Muscle of arm (tissue), 12 donors: Measurements from ENCODE around the gene NCOA3. TPM values are rescaled to one million over a fixed set of nuclear protein-coding genes. Genes with fewer than 3 reads are reported as not detected.

Experiments
- DNase-seq: peaks from one replicate; pipeline ENCODE4 v3.0.0-alpha.2; 2013
- polyA plus RNA-seq, 12 donors: library from polyadenylated mRNA; unstranded; fragments of 120-200 nt; gene quantifications; one replicate each; pipeline ENCODE4 v1.2.1, GENCODE V29; 2013; ENCODE audit not compliant: insufficient read length in 12 of 12

NCOA3 gene
- polyA plus RNA-seq, 12 donors: 12.4 to 26.2 (median 15.2) TPM; not detected in 1

DNA sequence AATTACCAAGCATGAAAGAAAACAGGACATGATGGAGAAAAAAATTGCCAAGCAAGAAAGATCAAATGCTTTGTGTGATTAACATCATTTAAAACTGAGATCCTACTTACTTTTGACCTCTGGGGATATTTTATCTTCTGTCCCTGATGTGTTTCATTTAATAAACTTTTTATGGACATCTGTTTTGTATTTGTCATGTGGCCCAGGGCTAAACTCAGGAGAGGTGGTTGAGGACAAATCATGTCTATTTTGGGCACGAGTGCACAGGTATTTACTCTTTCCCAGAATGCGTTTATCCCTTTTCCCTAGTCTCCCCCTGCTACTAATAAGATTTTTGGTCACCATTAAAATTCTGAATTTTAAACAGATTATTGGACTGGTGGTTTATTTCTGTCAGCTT lies 128.2 kb downstream of the NCOA3 start:
- DNase-seq: no peak

DNA sequence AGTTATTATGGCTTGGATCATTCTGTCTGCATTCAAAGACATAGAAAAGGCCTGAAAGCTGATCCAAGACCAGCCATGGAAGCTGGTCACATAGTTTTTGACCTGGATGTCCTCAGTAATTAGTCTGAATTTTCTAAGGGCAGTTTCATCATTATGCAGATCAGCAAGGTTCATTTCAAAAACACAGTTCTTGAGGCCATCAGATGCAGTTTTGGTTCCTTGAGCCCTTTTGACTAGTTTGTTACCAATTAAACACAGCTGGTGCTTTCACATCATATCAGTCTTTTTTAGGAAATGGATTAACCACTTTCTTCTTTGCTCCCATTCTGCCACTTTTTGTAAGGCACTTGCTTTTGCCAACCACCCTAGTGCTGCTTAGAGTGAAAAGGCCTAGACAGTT lies 129.4 kb downstream of the NCOA3 start:
- DNase-seq: no peak

DNA sequence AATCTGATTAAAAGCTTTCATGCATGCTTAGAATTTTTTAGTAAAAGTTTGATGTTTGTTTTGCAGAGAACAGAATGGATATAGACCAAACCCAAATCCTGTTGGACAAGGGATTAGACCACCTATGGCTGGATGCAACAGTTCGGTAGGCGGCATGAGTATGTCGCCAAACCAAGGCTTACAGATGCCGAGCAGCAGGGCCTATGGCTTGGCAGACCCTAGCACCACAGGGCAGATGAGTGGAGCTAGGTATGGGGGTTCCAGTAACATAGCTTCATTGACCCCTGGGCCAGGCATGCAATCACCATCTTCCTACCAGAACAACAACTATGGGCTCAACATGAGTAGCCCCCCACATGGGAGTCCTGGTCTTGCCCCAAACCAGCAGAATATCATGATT lies 133.6 kb downstream of the NCOA3 start:
- no peak for DNase-seq

DNA sequence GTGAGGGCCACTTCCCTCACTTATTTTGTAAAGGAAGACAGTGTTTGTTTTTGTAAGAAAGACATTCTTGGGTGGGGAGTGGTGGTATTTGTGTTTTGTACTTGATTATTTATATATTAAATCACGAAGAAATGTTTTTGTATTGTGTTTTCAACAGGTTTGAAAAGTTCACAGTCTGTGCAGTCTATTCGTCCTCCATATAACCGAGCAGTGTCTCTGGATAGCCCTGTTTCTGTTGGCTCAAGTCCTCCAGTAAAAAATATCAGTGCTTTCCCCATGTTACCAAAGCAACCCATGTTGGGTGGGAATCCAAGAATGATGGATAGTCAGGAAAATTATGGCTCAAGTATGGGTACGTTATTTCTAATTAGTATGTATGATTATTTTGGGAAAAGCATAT lies 137.2 kb downstream of the NCOA3 start:
- DNase-seq: no peak

DNA sequence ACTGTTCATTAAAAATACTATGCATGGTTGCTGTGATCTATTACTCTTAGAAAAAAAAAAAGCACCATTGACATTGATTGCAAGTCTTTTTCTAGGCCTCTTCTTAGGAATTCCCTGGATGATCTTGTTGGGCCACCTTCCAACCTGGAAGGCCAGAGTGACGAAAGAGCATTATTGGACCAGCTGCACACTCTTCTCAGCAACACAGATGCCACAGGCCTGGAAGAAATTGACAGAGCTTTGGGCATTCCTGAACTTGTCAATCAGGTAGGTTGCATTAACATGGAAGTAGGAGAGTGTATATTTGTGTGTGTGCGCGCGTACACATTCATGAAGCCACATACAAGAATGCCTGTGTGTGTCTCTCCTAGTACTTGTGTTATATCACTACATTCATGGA lies 140.4 kb downstream of the NCOA3 start:
- DNase-seq: no peak

DNA sequence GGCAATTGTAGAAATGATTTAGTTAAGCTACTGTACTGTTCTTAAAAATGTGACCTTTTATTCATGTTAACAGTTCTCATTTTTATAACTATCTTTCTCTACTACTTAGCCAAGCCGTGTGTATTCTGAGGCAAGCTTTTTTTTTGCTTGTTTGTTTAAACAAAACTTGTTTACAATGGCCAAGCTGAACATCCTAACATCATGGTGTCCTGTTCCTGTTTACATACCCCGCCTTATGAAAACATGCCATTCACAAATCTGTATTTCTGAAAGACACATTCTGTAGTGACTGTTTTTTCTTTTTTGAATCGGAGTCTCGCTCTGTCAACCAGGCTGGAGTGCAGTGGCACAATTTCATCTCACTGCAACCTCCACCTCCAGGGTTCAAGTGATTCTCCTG lies 140.9 kb downstream of the NCOA3 start:
- no peak for DNase-seq

DNA sequence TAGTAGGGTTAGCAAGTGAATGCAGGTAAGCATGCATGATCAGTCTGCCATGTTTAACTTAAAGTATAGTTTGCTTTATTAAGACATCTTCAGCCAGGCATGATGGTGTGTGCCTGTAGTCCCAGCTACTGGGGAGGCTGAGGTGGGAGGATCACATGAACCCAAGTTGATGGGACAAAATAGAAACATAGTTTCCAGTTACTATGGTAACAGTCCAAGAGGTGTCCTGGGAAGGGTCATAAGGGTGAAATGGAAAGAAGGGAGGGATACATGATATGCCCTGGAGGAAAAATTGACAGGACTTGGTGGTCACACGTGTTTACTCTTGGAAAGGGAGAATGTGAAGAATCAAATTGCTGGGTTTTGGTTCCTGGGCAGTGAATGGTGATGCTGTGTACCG lies 143.9 kb downstream of the NCOA3 start:
- no peak for DNase-seq

DNA sequence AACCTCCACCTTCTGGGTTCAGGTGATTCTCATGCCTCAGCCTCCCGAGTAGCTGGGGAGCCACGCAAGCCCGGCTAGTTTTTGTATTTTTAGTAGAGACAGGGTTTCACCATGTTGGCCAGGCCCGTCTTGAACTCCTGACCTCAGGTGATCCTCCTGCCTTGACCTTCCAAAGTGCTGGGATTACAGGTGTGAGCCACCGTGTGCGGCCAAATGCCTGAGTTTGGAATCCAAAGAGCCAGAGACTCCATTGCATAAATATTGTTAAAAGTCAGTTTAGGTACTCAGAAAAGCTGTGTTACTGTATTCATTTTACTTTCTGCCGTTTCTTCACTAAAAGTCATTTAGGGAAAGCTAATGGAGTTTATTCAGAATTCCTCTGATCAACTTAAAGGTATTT lies 146.3 kb downstream of the NCOA3 start:
- no peak for DNase-seq

DNA sequence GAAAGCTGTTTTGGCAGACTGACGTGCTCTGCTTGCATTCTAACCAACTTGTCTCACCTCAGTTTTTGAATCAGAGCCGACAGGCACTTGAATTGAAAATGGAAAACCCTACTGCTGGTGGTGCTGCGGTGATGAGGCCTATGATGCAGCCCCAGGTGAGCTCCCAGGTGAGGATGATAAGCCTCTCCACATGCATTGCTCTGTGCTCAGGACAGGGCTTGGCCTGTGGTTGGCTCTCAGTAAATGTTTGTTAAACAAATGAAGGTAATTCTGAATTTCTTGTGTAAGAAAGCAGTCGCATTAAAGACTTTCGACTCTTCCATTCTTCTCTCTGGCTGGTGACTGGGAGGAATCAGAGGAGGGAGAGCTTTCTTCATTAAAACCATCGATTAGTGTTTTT lies 147.3 kb downstream of the NCOA3 start:
- no peak for DNase-seq

DNA sequence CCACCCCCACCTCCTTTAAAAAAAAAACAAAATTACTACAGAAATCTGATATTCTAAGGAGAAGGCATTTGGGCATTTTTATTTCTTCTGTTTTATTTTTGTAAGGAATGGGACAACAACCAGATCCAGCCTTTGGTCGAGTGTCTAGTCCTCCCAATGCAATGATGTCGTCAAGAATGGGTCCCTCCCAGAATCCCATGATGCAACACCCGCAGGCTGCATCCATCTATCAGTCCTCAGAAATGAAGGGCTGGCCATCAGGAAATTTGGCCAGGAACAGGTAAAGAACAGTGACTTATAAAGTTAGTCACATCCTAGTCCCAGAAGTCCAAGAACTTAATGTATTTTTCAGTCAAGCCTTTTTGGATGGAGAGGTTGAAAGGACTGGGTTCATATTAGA lies 150.6 kb downstream of the NCOA3 start:
- no peak for DNase-seq

DNA sequence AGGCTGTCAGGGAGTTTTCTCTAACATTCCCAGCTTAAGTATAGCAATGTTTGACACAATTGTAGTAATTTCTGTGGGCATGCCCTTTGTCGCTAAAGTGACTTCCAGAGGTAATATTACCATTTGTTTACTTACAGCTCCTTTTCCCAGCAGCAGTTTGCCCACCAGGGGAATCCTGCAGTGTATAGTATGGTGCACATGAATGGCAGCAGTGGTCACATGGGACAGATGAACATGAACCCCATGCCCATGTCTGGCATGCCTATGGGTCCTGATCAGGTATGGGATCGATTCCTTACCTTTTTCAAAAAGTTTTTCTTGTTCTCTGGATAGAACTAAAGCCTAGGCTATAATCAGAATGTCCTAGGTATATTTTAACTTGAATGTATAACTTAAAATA lies 151.1 kb downstream of the NCOA3 start:
- no peak for DNase-seq

DNA sequence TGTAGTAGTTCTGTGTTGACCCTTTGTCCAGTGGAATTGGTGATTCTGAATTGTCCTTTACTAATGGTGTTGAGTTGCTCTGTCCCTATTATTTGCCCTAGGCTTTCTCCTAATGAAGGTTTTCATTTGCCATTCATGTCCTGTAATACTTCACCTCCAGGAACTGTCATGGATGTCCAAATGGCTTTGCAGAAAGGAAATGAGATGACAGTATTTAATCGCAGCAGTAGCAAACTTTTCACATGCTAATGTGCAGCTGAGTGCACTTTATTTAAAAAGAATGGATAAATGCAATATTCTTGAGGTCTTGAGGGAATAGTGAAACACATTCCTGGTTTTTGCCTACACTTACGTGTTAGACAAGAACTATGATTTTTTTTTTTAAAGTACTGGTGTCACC lies 152.2 kb downstream of the NCOA3 start:
- DNase-seq: no peak

DNA sequence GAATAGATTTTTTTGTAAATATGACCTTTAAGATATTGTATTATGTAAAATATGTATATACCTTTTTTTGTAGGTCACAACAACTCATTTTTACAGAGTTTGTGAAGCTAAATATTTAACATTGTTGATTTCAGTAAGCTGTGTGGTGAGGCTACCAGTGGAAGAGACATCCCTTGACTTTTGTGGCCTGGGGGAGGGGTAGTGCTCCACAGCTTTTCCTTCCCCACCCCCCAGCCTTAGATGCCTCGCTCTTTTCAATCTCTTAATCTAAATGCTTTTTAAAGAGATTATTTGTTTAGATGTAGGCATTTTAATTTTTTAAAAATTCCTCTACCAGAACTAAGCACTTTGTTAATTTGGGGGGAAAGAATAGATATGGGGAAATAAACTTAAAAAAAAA lies 152.7 kb downstream of the NCOA3 start:
- no peak for DNase-seq

DNA sequence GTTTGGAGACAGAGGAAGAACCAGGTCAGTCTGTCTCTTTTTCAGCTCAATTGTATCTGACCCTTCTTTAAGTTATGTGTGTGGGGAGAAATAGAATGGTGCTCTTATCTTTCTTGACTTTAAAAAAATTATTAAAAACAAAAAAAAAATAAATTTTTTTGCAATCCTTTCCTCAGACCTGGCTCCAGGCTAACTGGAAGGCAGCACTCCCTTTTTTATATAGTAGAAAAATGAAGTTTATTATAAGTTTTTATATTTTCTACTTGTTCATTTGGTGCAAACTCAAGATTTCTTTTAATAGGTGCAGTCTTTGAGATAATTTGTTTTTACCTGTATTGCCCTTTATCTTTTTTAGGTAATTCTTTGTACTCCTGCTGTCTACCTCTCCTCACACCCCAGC lies 153.9 kb downstream of the NCOA3 start:
- DNase-seq: no peak

DNA sequence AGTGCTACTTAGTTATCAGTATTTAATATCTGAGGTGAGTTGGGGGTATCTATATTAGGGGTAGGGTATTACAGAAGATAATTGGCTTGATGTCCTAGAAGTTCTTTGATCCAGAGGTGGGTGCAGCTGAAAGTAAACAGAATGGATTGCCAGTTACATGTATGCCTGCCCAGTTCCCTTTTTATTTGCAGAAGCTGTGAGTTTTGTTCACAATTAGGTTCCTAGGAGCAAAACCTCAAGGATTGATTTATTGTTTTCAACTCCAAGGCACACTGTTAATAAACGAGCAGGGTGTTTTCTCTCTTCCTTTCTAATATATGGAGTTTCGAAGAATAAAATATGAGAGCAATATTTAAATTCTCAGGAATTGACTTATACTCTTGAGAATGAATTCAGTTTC lies 154.6 kb downstream of the NCOA3 start:
- no peak for DNase-seq

DNA sequence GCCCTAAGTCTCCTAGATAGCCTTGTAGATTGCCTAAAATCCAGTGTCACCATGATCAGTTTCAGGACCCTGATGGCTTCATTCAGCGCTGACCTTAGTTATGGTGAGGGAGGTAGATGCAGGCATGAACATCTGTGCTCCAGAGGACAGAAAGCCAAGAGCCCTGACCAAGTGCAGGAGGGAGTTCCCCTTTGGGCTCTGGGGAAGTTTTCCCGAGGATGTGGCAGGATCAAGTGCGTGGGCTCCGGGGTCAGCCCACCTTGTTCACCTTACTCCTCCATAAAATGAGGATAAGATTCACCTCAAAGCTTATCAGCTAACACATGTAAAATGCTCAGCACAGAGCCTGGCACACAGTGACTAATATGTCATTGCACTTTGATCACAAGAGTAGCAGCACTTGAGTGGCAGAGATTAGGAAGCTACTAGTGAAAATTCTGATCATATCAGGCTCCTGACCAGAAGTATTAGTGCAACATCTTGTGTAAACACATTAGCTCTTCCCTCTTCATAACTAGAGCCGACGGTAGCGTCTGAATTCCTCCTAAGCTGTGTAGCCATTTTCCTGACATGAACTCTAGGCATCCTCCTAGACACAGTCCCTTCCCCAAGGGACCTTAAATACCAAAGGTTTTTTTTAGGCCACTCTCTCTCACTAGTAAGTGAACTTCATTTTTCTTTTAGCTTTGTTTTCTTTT lies 158.4 kb downstream of the NCOA3 start:
- DNase-seq: no peak

DNA sequence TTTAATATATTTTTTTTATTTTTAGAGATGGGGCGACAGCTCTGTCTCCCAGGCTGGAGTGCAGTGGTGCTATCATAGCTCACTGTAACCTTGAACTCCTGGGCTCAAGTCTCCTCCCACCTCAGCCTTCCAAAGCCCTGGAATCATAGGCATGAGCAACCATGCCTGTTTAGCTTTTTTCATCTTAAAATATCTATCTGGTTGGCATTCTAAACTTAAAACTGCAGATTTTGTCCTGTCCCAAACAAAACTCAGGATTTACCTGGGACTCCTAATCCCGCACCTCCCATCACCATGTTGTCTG lies 158.9 kb downstream of the NCOA3 start:
- no peak for DNase-seq

DNA sequence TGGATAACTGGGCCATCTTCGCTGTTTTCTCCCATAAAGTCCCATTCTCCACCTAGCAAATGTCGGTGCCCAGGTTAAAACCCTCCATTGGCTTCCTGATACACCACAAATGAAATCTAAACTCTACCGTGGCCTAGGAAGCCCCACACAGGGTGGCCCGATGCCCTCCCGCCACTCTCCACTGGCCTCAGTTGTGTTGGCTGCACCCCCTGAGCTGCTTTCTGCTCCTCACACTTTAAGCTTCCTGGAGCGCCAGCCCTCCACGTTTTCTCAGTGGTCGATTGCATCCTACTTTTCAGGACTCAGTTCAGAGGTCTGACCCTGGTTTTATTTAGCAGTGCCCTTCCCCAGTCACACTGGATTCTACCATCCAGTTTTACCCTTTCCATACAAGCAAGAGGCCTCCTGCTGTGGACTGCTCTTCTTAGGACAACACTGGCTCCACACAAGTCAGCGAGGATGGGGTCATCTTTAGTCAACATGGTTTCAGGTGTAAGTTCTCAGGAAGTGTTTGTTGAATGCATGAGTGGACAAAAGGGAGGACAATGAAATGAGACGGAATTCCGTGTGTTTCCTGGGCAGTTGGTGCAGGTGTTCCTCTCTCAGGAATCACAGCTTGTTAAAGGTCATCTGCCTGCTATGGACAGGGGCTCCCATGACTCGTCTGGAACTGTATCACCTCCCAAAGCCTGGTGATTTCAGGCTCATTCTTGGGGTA lies 159.5 kb downstream of the NCOA3 start:
- no peak for DNase-seq

DNA sequence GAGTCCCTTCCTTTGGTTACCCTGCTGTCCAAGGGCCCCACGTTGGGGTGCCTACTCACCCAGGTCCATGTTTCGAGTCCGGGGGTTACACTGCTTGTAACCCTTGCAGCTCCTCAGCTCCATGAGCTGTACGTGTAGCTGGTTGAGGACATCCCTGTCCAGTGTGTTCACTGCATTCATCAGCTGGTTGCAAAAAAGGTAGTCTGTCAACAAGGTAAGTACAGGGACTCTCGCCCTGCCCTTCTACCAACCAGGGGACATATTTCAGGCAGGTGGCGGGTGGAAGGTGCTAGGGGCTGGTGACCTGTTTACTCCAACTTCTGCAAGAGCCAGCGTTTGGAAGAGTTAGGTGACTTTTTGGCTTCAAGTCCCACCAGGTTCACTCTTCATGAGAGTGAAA lies 160.0 kb downstream of the NCOA3 start:
- DNase-seq: no peak

DNA sequence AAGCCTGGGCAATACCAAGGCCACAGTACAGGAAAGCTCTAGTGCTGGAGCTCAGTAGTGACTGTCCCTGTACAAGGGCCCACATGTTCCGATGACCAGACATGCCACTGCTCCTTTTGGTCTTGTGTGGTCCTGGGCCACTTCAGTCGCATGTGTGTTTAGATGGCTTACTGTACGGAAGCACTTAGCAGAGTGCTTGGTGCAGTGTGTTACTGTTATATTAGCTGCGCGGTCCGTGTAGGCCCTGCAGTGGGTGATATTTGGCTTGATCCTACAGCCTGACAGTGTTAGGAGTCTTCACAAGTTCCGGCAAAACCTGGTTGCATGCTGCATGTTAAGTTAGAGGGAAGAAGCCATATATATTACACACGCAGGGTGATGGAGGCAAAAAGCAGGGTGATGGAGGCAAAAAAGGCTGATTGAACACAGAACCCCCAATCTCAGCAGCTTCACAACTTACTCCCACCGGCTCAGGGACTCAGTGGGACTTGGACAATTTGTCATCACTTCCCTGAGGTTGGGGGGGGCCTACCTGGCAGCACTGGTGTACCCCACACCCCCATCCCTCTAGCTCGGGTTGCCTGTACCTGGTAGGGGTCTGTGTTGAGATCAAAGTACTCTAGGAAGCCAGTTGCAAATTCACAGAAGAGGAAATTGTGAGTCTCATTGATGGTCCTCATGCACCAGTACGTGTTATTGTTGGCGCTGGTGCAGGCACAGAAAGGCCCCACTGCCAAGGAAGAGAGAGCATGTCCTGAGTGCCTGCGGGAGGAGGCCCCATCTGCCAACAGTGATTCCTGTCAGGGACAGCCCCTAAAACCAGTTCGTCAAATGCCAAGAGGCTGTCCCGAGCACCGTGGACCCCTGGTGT lies 161.0 kb downstream of the NCOA3 start:
- no peak for DNase-seq

DNA sequence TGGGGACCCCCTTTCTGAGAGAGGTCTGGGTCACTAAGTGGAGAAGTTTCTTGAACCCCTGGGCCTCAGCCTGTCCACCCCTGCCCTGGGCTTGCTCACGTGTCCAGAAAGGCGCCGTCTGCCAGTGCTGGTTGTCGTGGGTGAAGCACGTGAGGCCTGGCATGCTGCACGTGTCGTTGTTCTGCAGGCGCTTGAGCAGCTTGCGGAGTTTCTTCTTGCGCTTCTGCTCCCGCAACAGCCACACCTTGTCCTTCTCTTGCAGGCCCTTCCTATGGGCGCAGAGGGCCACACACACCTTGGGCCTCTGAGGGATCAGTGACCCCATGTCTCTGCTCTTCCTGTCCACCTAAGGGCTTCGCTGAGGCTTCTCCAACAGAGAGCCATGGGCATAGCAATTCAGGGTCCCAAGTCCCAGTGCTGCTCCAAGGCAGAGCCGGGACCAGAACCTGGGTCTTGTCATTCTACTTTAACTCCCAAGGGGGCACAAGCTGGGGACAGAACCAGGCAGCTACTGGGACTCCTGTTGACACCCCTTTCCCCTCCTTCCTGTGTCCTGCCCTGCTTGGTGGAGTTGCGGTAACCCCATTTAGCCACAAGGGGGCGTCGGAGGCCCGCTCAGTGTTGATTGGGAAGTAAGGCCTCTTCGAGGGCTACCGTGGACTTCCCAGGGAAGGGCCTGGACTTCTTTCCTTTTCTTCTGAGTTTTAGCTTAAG lies 161.8 kb downstream of the NCOA3 start:
- peak; percentile 86 for DNase-seq

DNA sequence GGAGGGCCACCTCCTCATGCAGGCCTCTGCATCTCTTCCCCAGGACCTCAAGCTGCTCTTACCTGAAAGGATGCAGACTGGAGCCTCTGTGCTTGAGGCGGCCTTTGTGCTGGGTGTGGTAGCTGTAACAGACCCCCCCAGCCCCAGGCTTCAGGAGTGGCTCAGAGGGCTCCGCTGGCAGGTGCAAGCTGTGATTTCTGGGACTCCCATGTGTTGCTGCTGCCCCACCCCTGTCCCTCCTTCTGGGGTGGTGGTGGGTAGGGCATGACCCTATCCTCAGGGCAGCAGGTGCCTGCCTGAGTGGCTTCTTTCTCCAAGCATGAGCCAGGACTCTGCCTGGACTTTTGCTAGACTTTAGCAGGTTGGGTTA lies 162.4 kb downstream of the NCOA3 start:
- no peak for DNase-seq

DNA sequence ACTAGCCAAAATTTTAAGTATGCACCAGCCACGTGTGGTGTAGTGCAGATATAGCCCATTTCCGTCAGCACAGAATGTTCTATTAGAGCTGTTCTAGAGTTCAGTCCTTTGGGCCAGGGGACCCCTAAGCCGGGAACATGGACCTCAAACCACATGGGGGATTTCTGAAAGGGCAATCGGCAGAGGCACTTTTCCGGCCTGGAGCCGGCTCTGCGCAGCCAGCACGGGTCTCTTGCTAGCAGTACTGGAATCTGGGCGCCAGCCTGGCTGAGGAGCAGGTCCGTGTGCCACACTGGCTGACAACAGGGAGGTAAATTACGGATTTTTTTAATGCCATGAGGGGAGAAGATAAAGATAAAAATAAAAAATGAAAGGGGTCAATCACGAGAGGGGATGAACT lies 163.1 kb downstream of the NCOA3 start:
- no peak for DNase-seq
